ENCODE results near the gene RAG2.
A peak's percentile ranks its signal among the peaks of the same experiment; 100 is the strongest.

The RAG2 gene

DNA sequence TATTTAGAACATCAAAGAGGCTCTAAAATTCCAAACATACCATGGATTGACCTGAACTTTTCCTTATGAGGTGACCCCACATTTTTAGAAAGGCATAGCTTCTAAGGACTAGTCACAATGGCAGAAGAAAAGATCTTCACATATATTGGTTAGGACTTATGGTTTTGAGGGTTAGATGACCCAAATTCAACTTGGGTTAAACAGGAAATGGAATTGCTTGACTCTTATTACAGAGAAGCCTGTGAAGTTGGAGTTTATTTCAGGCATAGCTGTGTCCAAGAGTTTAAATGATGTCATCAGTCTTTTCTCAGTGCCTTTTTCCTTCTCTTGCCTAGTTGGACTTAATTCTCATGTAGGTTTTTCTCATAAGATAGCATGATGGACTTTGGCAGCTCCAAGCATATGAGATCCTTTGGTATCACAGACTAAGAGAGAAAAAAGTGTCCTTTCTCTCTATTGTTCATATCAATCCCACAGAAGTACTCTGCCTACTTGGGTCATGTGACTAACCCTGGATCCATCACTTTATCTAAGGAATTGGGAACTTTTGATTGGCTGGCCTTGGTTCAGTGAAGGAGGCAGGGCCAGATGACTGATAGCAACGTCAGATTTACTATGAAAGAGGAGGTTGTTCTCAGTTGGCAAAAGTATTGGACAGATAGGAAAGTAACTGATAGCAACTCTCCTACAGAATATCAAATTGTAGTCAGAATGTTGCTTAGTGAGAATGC, 47.5 kb downstream of the RAG2 start:
- DNase-seq (ENCODE audit: insufficient read length, low spot score) (no peak), FAIRE-seq (peak; percentile 60)
- TF ChIP-seq POLR2A (IDR thresholded peaks at IDR 0.05; ENCODE audit: low read depth, low read length): no peak

All from H54 (cell line).